AG10803 (cell line): ENCODE data around the gene POU2F3.

ENCODE experiments used
- DNase-seq: peaks from one replicate; pipeline ENCODE4 v3.0.0; 2010; ENCODE audit warnings: low read depth
- H3K4me3 ChIP-seq: 2 replicates; pipeline ENCODE4 v1.5.1; 2011; ENCODE audit warnings: mild to moderate bottlenecking, low read length, control low read depth
- TF ChIP-seq, protein P1 (sequence below): conservative IDR thresholded peaks from 2 replicates; pipeline ENCODE4 v1.5.1; 2011; ENCODE audit warnings: mild to moderate bottlenecking, low read length, control low read depth, inconsistent platforms

POU2F3 gene

DNA sequence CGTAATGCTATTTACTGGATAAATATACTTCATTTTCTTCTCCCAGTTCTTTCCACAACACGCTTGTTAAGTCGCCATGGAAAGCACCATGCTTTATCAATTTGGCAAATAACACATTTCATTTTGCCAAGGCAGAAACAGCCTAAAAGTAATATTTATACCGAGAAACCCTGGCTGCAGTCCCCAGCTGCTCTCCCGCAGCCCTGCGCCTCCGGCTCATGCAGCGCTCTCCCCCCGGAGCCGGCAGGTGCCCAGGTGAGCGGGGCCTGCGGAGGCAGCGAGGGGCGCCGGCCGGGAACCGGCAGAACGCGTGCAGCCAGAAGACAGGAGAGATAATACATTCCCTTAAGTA lies 95.6 kb downstream of the POU2F3 start:
- peak overlapping the region; percentile 70 for H3K4me3 ChIP-seq
- TF ChIP-seq, protein P1, sequence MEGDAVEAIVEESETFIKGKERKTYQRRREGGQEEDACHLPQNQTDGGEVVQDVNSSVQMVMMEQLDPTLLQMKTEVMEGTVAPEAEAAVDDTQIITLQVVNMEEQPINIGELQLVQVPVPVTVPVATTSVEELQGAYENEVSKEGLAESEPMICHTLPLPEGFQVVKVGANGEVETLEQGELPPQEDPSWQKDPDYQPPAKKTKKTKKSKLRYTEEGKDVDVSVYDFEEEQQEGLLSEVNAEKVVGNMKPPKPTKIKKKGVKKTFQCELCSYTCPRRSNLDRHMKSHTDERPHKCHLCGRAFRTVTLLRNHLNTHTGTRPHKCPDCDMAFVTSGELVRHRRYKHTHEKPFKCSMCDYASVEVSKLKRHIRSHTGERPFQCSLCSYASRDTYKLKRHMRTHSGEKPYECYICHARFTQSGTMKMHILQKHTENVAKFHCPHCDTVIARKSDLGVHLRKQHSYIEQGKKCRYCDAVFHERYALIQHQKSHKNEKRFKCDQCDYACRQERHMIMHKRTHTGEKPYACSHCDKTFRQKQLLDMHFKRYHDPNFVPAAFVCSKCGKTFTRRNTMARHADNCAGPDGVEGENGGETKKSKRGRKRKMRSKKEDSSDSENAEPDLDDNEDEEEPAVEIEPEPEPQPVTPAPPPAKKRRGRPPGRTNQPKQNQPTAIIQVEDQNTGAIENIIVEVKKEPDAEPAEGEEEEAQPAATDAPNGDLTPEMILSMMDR = no peak
- no peak for DNase-seq

DNA sequence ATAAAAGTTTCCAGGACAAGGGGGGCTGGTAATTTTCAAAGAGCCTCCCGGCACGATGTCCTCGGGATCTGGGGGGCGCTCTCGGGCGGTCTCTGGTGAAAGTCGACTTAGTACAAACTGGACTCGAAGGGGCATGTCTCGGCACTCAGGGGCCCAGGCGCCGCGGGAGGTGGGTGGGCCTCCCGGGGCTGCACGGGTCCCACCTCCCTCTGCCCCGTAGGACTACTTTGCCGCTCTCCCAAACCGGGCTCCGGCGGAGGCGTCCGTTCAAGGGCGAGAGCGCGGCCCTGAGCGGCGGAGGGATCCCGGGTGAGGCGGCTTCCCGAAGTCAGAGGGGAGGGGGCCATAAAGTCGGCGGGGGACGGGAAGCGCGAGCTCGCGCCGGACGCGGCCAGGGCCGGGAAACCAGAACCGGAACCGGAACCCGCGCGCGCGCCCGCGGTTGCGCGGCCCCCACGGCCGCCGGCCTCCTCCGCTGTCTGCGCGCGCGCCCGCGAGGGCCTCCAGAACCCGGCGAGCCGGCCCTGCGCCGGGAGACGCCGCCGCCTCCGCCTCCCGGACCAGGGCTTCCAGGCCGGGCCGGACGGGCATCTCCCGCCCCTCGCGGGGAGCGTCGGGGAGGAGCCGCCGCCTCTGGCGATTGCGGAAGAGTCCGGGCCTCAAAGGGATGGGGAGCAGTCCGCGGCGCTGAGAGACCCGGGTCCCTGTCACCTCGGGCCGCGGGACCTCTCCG lies 96.1 kb downstream of the POU2F3 start, which contains the start of gene ARHGEF12:
Gene ARHGEF12, plus strand, starts transcription at position 506 of the 733 bp plus-strand sequence. CDS start 831 bp downstream, outside the sequence.
- TF ChIP-seq, protein P1 = peak; percentile 48
- H3K4me3 ChIP-seq = peak within 1 kb of the TSS; percentile 70
- DNase-seq = peak; percentile 99

GRCh38 chr11:120336641-120337354 lies 96.9 kb downstream of the POU2F3 start:
- TF ChIP-seq, protein P1 = no peak

GRCh38 chr11:120337355-120338106 lies 97.6 kb downstream of the POU2F3 start:
- DNase-seq = peak; percentile 29
- H3K4me3 ChIP-seq = peak overlapping the region; percentile 65
- TF ChIP-seq, protein P1 = no peak

More at GRCh38 chr11:120336641-120337354, 96.9 kb downstream of the POU2F3 start:
- no peak for DNase-seq
- H3K4me3 ChIP-seq = peak overlapping the region; percentile 65

GRCh38 chr11:120338107-120338933 lies 98.4 kb downstream of the POU2F3 start:
- peak; percentile 48 for DNase-seq
- TF ChIP-seq, protein P1 = no peak
- peak overlapping the region; percentile 65 for H3K4me3 ChIP-seq

DNA sequence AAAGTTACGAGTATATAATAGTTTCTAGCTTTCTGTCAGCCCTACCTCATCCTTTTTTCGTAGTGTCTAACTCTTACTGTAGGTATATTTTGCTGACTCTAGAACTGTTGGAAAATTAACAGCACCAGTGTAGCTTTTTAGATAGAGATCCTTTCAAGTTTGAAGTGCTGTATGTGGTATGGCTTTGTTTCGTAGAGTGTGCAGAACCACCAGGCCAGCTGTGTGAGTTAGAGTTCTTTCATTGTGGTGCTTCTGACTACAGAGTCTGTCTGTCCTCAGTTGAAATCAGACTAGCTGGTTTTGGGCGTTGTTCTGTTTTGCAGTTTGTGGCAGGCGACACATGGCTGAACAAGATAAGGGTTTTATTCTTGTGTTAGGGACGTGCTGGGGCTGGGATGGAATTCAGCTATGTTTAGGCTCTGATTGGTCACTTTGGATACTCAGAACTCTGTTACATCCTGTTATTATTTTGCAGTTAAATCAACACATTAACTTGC lies 99.5 kb downstream of the POU2F3 start:
- TF ChIP-seq, protein P1 = no peak
- peak; percentile 38 for DNase-seq
- peak overlapping the region; percentile 65 for H3K4me3 ChIP-seq
